Measurements from ENCODE around the gene KLHL6. TPM values are rescaled to one million over a fixed set of nuclear protein-coding genes. Genes with fewer than 3 reads are reported as not detected.

KLHL6 gene
- total and polyA plus RNA-seq, 12 donors = 0.34 to 7.5 (median 2.5) TPM

DNA sequence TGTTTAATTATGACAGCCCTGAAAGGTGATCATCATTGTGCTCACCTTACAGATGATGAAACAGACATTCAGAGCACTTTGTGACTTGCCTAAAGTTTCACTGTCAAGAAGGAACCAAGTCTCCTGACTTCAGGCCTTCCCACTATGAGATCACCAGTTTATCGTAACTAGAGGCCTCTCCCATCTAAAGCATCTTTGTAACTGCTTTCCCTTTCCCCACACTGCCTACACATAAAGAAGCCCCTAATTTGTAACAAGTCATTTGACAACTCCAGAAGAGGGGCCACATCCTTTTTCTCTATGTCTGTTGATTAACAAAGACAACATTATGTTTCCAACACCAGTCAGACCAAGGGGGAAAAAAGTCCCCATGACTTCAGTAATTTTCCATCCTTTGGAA lies 1.1 kb downstream of the KLHL6 start:
- intact Hi-C loops (cut with DNase I) = no loop called here
- 60 to 76% (median 66%) methylated on average over 1 of the region's 1 CpG for WGBS, 4 donors
- Histone ChIP-seq H3K27ac (peak overlapping the region in 2 of 5 donors; percentile 11 to 62), H3K4me1 (replicated peaks in 1 of 2) (peaks cover 0 to 3% of the 10 kb centered on the region in 2 donors), H3K36me3 (replicated peaks in 1 of 2) (no peaks in the 10 kb centered on the region), H3K27me3 (no peaks in the 10 kb centered on the region), H3K4me3 (peak overlapping the region in 1 of 4 donors; percentile 10), H3K9me3 (replicated peaks in 1 of 3) (no peaks in the 10 kb centered on the region)
- no peak for DNase-seq
- TF ChIP-seq, protein P1, sequence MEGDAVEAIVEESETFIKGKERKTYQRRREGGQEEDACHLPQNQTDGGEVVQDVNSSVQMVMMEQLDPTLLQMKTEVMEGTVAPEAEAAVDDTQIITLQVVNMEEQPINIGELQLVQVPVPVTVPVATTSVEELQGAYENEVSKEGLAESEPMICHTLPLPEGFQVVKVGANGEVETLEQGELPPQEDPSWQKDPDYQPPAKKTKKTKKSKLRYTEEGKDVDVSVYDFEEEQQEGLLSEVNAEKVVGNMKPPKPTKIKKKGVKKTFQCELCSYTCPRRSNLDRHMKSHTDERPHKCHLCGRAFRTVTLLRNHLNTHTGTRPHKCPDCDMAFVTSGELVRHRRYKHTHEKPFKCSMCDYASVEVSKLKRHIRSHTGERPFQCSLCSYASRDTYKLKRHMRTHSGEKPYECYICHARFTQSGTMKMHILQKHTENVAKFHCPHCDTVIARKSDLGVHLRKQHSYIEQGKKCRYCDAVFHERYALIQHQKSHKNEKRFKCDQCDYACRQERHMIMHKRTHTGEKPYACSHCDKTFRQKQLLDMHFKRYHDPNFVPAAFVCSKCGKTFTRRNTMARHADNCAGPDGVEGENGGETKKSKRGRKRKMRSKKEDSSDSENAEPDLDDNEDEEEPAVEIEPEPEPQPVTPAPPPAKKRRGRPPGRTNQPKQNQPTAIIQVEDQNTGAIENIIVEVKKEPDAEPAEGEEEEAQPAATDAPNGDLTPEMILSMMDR (IDR thresholded peaks at IDR 0.05) = no peak
- TF ChIP-seq POLR2A (IDR thresholded peaks at IDR 0.05) = no peak

- Histone ChIP-seq H3K27ac (peak overlapping the region in 1 of 5 donors; percentile 37), H3K9me3 (replicated peaks in 1 of 3) (no peaks in the 10 kb centered on the region), H3K4me3 (no peak overlapping the region), H3K4me1 (replicated peaks in 1 of 2) (peaks cover 0 to 3% of the 10 kb centered on the region in 2 donors), H3K27me3 (no peaks in the 10 kb centered on the region), H3K36me3 (replicated peaks in 1 of 2) (no peaks in the 10 kb centered on the region)
- DNase-seq = no peak
- intact Hi-C loops (cut with DNase I) = no loop called here
- TF ChIP-seq, protein P1 (IDR thresholded peaks at IDR 0.05) = no peak
- no peak for TF ChIP-seq POLR2A (IDR thresholded peaks at IDR 0.05)
- WGBS, 4 donors = 59 to 72% (median 63%) methylated on average over 6 to 8 of the region's 8 CpGs
Observed at GRCh38 chr3:183553334-183554026, 2.0 kb downstream of the KLHL6 start.

DNA sequence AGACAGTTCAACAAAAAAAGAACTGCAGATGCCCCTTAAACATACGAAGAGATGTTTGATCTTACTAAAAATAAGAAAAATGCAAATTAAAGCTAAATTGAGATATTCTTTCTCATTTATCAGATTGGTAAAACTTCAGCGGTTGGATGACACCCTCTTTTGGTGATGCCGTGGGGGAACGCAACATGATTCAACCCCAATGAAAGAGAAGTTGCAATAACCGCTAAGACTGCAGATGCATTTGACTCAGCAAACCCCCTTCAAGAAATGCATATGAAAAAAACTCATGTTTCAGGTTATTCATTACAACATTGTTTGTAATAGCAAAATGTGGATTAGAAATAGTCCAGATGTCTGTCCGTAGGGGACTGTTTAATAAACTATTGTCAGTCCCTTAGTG lies 3.6 kb downstream of the KLHL6 start:
- TF ChIP-seq, protein P1 (IDR thresholded peaks at IDR 0.05) = no peak
- TF ChIP-seq POLR2A (IDR thresholded peaks at IDR 0.05) = no peak
- WGBS, 4 donors = 79 to 87% (median 85%) methylated on average over 6 of the region's 6 CpGs
- intact Hi-C loops (cut with DNase I) = no loop called here

DNA sequence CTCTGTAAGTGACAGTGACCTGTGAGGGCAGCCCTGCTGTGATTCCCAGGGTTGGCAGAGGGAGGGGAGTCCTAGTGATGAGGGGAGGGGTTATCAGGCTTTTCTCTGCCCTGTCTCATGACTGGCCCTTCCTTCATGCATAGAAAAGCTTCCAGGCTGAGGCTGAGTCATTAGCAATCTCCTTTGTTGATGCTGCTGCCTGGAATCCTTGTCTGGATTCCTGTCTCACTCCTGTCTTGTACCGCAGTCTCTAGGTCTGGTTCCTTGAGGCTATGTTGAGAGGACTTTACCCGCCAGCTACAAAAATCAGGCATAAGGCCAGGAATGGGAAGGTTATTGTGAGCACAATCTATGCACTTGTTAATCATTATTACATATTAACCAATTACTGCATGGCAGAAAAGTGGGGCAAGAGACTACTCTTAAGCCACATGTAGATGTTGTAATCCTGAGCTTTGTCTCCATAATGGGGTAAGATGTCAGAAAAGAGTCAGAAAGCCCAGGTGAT lies 7.2 kb downstream of the KLHL6 start:
- Histone ChIP-seq H3K4me1 (replicated peaks in 1 of 2) (peaks cover 0 to 3% of the 10 kb centered on the region in 2 donors), H3K4me3 (no peak overlapping the region), H3K36me3 (replicated peaks in 1 of 2) (no peaks in the 10 kb centered on the region), H3K9me3 (replicated peaks in 1 of 3) (no peaks in the 10 kb centered on the region), H3K27ac (no peak overlapping the region), H3K27me3 (no peaks in the 10 kb centered on the region)
- 76 to 88% (median 83%) methylated on average over 2 of the region's 2 CpGs for WGBS, 4 donors
- TF ChIP-seq, protein P1 (IDR thresholded peaks at IDR 0.05) = no peak
- no peak for TF ChIP-seq POLR2A (IDR thresholded peaks at IDR 0.05)
- no peak for DNase-seq
- intact Hi-C loops (cut with DNase I) = no loop called here

More for the DNA sequence above, 3.6 kb downstream of the KLHL6 start:
- Histone ChIP-seq H3K4me3 (no peak overlapping the region), H3K27ac (no peak overlapping the region), H3K27me3 (no peaks in the 10 kb centered on the region), H3K36me3 (replicated peaks in 1 of 2) (no peaks in the 10 kb centered on the region), H3K4me1 (replicated peaks in 1 of 2) (peaks cover 0 to 3% of the 10 kb centered on the region in 2 donors), H3K9me3 (replicated peaks in 1 of 3) (no peaks in the 10 kb centered on the region)
- no peak for DNase-seq

Data from adrenal gland (tissue), 12 donors.